Astrocyte (in vitro differentiated cells and primary cell): Measurements from ENCODE around the gene TMEM236. TPM values are rescaled to one million over a fixed set of nuclear protein-coding genes. Genes with fewer than 3 reads are reported as not detected.
A peak's percentile ranks its signal among the peaks of the same experiment; 100 is the strongest.

ENCODE experiments used
- DNase-seq: peaks from one replicate; pipeline ENCODE4 v3.0.0-alpha.2; 2010; ENCODE audit warnings: low read depth
- FAIRE-seq: peaks from 2 replicates; lab custom pipeline; 2011; peaks lifted over from hg19 to GRCh38; lab: Jason Lieb, UNC
- H2AFZ ChIP-seq: 2 replicates; pipeline ENCODE4 v1.6.0; 2012; ENCODE audit warnings: low read depth, low read length, inconsistent platforms
- H3K27ac ChIP-seq: 2 replicates; pipeline ENCODE4 v1.5.1; 2011; ENCODE audit warnings: low read depth, low read length, inconsistent platforms
- H3K27me3 ChIP-seq: 2 replicates; pipeline ENCODE4 v1.6.0; 2011; ENCODE audit warnings: low read length, inconsistent platforms; ENCODE audit not compliant: insufficient read depth
- H3K36me3 ChIP-seq: 2 replicates; pipeline ENCODE4 v1.5.1; 2011; ENCODE audit warnings: low read length, inconsistent platforms; ENCODE audit not compliant: insufficient read depth
- H3K4me1 ChIP-seq: 2 replicates; pipeline ENCODE4 v1.5.1; 2011; ENCODE audit warnings: low read length, inconsistent platforms; ENCODE audit not compliant: insufficient read depth
- H3K4me2 ChIP-seq: 2 replicates; pipeline ENCODE4 v1.6.0; 2012; ENCODE audit warnings: low read length, inconsistent platforms
- H3K4me3 ChIP-seq: 2 replicates; pipeline ENCODE4 v1.5.1; 2011; ENCODE audit warnings: low read depth, mild to moderate bottlenecking, low read length, inconsistent platforms; ENCODE audit not compliant: insufficient read depth
- H3K79me2 ChIP-seq: 2 replicates; pipeline ENCODE4 v1.6.0; 2012; ENCODE audit warnings: mild to moderate bottlenecking, low read length, inconsistent platforms; ENCODE audit not compliant: insufficient read depth
- H3K9ac ChIP-seq: 2 replicates; pipeline ENCODE4 v1.6.0; 2012; ENCODE audit warnings: mild to moderate bottlenecking, low read length, inconsistent platforms
- H3K9me3 ChIP-seq: 2 replicates; pipeline ENCODE4 v1.5.1; 2012; ENCODE audit warnings: low read depth, mild to moderate bottlenecking, low read length, inconsistent platforms; ENCODE audit not compliant: insufficient read depth
- H4K20me1 ChIP-seq: 2 replicates; pipeline ENCODE4 v1.6.0; 2012; ENCODE audit warnings: low read length, inconsistent platforms; ENCODE audit not compliant: insufficient read depth
- H3K27ac Mint-ChIP-seq: one replicate; pipeline ENCODE4 v1.8.0; 2021; ENCODE audit warnings: mild to moderate bottlenecking, mixed read lengths; ENCODE audit not compliant: unreplicated experiment
- H3K27me3 Mint-ChIP-seq: one replicate; pipeline ENCODE4 v1.8.0; 2021; ENCODE audit warnings: low read depth, mixed read lengths; ENCODE audit not compliant: unreplicated experiment
- H3K36me3 Mint-ChIP-seq: one replicate; pipeline ENCODE4 v1.8.0; 2021; ENCODE audit warnings: low read depth, mixed read lengths; ENCODE audit not compliant: unreplicated experiment
- H3K4me1 Mint-ChIP-seq: one replicate; pipeline ENCODE4 v1.8.0; 2021; ENCODE audit warnings: low read depth, mixed read lengths; ENCODE audit not compliant: unreplicated experiment
- H3K4me3 Mint-ChIP-seq: one replicate; pipeline ENCODE4 v1.8.0; 2021; ENCODE audit warnings: mild to moderate bottlenecking, moderate library complexity, mixed read lengths; ENCODE audit not compliant: unreplicated experiment
- H3K9me3 Mint-ChIP-seq: one replicate; pipeline ENCODE4 v1.8.0; 2021; ENCODE audit warnings: mild to moderate bottlenecking, mixed read lengths; ENCODE audit not compliant: unreplicated experiment
- CTCF ChIP-seq: IDR thresholded peaks from 2 replicates; pipeline ENCODE4 v1.5.1; 2011; ENCODE audit warnings: low read depth, mild to moderate bottlenecking, inconsistent platforms, low read length, moderate library complexity; ENCODE audit not compliant: insufficient read depth
- EZH2 ChIP-seq: IDR thresholded peaks from 2 replicates; pipeline ENCODE4 v1.6.1; 2012; ENCODE audit warnings: mild to moderate bottlenecking, low read length, inconsistent platforms; ENCODE audit not compliant: insufficient read depth
- total RNA-seq: library from RNA; stranded (reverse); gene quantifications from 2 replicates; pipeline ENCODE4 v1.2.1, GENCODE V29; 2021

The TMEM236 gene
- total RNA-seq, 1 donor from 2014 or later, result 0.43 TPM

- DNase-seq (peak; percentile 75), FAIRE-seq (peak; percentile 62)
- Mint-ChIP-seq H3K27me3 (no peaks in the 10 kb centered on the region), H3K4me3 (no peak overlapping the region), H3K4me1 (peaks cover 15% of the 10 kb centered on the region), H3K9me3 (no peaks in the 10 kb centered on the region), H3K27ac (peak overlapping the region; percentile 85), H3K36me3 (no peaks in the 10 kb centered on the region)
- H3K4me2 ChIP-seq, result peak overlapping the region; percentile 85
- no peaks in the 10 kb centered on the region for H3K36me3 ChIP-seq
- H3K79me2 ChIP-seq, result no peaks in the 10 kb centered on the region
- peaks cover 20% of the 10 kb centered on the region for H3K4me1 ChIP-seq
- H2AFZ ChIP-seq, result peak overlapping the region; percentile 79
- H3K4me3 ChIP-seq, result peak overlapping the region; percentile 40
- no peaks in the 10 kb centered on the region for H3K9me3 ChIP-seq
- H3K9ac ChIP-seq, result peak overlapping the region; percentile 54
- peak overlapping the region; percentile 64 for H3K27ac ChIP-seq
- no peak for TF ChIP-seq EZH2
- no peaks in the 10 kb centered on the region for H3K27me3 ChIP-seq
- H4K20me1 ChIP-seq, result no peaks in the 10 kb centered on the region
Measured at GRCh38 chr10:17836942-17837341, 84.9 kb downstream of the TMEM236 start.

GRCh38 chr10:17838080-17838648, 86.2 kb downstream of the TMEM236 start:
- no peak overlapping the region for H3K4me3 Mint-ChIP-seq
- Histone ChIP-seq H4K20me1 (no peaks in the 10 kb centered on the region), H3K4me2 (no peak overlapping the region), H3K36me3 (no peaks in the 10 kb centered on the region), H3K79me2 (no peaks in the 10 kb centered on the region), H3K27me3 (no peaks in the 10 kb centered on the region), H3K4me3 (no peak overlapping the region), H2AFZ (no peak overlapping the region), H3K27ac (no peak overlapping the region), H3K9me3 (no peaks in the 10 kb centered on the region), H3K9ac (no peak overlapping the region), H3K4me1 (peaks cover 20% of the 10 kb centered on the region)
- H3K27me3 Mint-ChIP-seq, result no peaks in the 10 kb centered on the region
- peaks cover 15% of the 10 kb centered on the region for H3K4me1 Mint-ChIP-seq
- no peak for DNase-seq
- TF ChIP-seq CTCF (no peak), EZH2 (no peak)
- FAIRE-seq, result no peak
- H3K36me3 Mint-ChIP-seq, result no peaks in the 10 kb centered on the region
- no peak overlapping the region for H3K27ac Mint-ChIP-seq
- H3K9me3 Mint-ChIP-seq, result no peaks in the 10 kb centered on the region

- no peak overlapping the region for H3K27ac Mint-ChIP-seq
- no peak overlapping the region for H2AFZ ChIP-seq
- DNase-seq (no peak), FAIRE-seq (peak; percentile 94)
- TF ChIP-seq CTCF (no peak), EZH2 (no peak)
- no peak overlapping the region for H3K4me2 ChIP-seq
- no peaks in the 10 kb centered on the region for H3K79me2 ChIP-seq
- no peaks in the 10 kb centered on the region for H3K27me3 Mint-ChIP-seq
- no peaks in the 10 kb centered on the region for H3K36me3 ChIP-seq
- no peaks in the 10 kb centered on the region for H3K27me3 ChIP-seq
- no peak overlapping the region for H3K9ac ChIP-seq
- H3K27ac ChIP-seq, result no peak overlapping the region
- H3K4me1 Mint-ChIP-seq, result peaks cover 7% of the 10 kb centered on the region
- H3K4me3 Mint-ChIP-seq, result no peak overlapping the region
- H3K36me3 Mint-ChIP-seq, result no peaks in the 10 kb centered on the region
- H4K20me1 ChIP-seq, result no peaks in the 10 kb centered on the region
- no peaks in the 10 kb centered on the region for H3K9me3 Mint-ChIP-seq
- peaks cover 9% of the 10 kb centered on the region for H3K4me1 ChIP-seq
- no peak overlapping the region for H3K4me3 ChIP-seq
- H3K9me3 ChIP-seq, result no peaks in the 10 kb centered on the region
Measured at GRCh38 chr10:17841050-17841449, 89.0 kb downstream of the TMEM236 start.
